ENCODE measurements around the gene ZFR.

DNA sequence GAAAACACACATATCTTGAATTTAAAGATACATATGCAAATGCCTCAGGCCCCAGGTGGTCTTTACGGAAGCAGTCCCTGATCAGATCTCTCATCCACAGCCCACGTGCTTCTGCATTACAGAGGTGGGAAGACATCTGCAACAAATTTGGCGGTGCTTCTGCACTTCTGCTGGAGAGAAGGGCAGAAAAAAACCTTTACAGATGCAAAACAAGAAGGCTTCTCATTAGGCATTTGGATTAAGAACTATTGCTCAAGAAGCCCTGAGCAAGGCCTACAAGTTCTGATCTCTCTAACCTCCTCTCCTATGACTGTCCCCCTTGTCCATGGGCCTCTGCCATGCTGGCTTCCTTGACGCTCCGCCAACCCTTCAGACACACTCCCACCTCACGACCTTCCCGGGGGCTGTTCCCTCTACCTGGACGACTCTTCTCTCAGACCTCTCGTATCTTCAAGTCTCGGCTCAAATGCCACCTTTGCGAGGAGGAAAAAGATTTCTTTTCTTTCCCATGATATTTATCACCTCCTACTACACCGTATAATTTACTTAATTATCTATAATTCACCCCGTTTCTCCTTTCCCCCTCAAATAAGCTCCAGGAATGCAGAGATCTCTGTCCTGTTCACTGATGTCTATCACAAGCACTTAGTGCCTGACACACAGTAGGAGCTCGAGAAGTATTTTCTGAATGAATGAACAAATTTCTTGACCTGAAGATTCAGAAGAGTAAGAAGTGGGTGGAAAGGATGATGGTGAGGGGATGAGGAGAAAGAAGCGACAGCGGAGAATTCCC, 132.9 kb downstream of the ZFR start:
- no peak for TF ChIP-seq ZFP30 (CRISPR knock-in tag; IDR thresholded peaks at IDR 0.05)
- TF ChIP-seq ZNF70 (CRISPR knock-in tag; IDR thresholded peaks at IDR 0.05), result no peak
- TF ChIP-seq, protein P1, sequence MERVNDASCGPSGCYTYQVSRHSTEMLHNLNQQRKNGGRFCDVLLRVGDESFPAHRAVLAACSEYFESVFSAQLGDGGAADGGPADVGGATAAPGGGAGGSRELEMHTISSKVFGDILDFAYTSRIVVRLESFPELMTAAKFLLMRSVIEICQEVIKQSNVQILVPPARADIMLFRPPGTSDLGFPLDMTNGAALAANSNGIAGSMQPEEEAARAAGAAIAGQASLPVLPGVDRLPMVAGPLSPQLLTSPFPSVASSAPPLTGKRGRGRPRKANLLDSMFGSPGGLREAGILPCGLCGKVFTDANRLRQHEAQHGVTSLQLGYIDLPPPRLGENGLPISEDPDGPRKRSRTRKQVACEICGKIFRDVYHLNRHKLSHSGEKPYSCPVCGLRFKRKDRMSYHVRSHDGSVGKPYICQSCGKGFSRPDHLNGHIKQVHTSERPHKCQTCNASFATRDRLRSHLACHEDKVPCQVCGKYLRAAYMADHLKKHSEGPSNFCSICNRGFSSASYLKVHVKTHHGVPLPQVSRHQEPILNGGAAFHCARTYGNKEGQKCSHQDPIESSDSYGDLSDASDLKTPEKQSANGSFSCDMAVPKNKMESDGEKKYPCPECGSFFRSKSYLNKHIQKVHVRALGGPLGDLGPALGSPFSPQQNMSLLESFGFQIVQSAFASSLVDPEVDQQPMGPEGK (CRISPR knock-in tag; IDR thresholded peaks at IDR 0.05; ENCODE audit: borderline replicate concordance), result no peak
- TF ChIP-seq, protein P2, sequence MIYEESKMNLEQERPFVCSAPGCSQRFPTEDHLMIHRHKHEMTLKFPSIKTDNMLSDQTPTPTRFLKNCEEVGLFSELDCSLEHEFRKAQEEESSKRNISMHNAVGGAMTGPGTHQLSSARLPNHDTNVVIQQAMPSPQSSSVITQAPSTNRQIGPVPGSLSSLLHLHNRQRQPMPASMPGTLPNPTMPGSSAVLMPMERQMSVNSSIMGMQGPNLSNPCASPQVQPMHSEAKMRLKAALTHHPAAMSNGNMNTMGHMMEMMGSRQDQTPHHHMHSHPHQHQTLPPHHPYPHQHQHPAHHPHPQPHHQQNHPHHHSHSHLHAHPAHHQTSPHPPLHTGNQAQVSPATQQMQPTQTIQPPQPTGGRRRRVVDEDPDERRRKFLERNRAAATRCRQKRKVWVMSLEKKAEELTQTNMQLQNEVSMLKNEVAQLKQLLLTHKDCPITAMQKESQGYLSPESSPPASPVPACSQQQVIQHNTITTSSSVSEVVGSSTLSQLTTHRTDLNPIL (CRISPR knock-in tag; IDR thresholded peaks at IDR 0.05; ENCODE audit: low read depth), result no peak
- TF ChIP-seq PPARA (CRISPR knock-in tag; IDR thresholded peaks at IDR 0.05; ENCODE audit: borderline replicate concordance), result no peak
- no peak for TF ChIP-seq RARB (CRISPR knock-in tag; IDR thresholded peaks at IDR 0.05)
- TF ChIP-seq, protein P3, sequence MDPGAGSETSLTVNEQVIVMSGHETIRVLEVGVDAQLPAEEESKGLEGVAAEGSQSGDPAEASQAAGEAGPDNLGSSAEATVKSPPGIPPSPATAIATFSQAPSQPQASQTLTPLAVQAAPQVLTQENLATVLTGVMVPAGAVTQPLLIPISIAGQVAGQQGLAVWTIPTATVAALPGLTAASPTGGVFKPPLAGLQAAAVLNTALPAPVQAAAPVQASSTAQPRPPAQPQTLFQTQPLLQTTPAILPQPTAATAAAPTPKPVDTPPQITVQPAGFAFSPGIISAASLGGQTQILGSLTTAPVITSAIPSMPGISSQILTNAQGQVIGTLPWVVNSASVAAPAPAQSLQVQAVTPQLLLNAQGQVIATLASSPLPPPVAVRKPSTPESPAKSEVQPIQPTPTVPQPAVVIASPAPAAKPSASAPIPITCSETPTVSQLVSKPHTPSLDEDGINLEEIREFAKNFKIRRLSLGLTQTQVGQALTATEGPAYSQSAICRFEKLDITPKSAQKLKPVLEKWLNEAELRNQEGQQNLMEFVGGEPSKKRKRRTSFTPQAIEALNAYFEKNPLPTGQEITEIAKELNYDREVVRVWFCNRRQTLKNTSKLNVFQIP (CRISPR knock-in tag; IDR thresholded peaks at IDR 0.05; ENCODE audit: borderline replicate concordance, low read depth), result no peak
- no peak for TF ChIP-seq ESRRG (CRISPR knock-in tag; IDR thresholded peaks at IDR 0.05)
- TF ChIP-seq ISL1 (CRISPR knock-in tag; IDR thresholded peaks at IDR 0.05), result no peak
- no peak for TF ChIP-seq CSDC2 (CRISPR knock-in tag; IDR thresholded peaks at IDR 0.05)
